HG03108 (cell line): Measurements from ENCODE around the gene TMEM95.
"Not testable (repeated sequence)": the region's sequence is repeated elsewhere in the genome, so short reads cannot be mapped to it uniquely, and the experiment has no call there.

Experiments used
- ATAC-seq: cut with Tn5 transposase; IDR thresholded peaks from one replicate; pipeline ENCODE4 v1.9.1; 2021; ENCODE audit warnings: moderate library complexity; ENCODE audit not compliant: unreplicated experiment

Gene TMEM95

DNA sequence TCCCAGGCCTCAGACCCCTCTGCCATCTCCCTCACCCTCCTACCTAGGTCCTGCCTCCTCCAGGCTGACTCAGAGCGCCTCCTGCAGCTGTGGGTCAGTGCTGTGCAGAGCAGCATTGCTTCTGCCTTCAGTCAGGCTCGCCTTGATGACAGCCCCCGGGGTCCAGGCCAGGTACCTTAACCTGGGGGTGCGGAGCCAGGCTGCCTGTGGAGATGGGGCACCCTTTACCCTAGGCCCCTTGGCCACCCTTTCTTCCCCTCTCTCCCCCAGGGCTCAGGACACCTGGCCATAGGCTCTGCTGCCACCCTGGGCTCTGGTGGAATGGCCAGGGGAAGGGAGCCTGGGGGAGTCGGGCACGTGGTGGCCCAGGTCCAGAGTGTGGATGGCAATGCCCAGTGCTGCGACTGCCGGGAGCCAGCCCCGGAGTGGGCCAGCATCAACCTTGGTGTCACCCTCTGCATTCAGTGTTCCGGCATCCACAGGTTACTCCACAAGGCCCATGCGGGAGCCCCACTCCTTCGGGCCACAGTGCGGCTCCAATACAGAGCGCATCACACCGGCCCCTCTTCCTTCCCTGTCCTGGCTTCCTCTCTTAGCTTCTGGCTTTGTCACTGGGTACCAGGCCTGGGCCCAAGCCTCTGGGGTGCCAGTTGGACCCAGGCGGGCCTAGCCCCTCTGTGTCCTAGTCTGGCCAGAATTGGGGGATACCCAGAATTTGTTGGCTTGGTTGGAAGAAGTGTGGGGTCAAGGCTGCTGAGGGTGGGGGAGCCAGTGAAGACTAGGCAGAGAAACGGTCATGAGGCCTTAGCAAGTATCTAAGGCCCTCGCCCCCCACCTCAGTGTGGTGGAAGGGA is 8.0 kb upstream of the TMEM95 start:
- no peak for ATAC-seq

DNA sequence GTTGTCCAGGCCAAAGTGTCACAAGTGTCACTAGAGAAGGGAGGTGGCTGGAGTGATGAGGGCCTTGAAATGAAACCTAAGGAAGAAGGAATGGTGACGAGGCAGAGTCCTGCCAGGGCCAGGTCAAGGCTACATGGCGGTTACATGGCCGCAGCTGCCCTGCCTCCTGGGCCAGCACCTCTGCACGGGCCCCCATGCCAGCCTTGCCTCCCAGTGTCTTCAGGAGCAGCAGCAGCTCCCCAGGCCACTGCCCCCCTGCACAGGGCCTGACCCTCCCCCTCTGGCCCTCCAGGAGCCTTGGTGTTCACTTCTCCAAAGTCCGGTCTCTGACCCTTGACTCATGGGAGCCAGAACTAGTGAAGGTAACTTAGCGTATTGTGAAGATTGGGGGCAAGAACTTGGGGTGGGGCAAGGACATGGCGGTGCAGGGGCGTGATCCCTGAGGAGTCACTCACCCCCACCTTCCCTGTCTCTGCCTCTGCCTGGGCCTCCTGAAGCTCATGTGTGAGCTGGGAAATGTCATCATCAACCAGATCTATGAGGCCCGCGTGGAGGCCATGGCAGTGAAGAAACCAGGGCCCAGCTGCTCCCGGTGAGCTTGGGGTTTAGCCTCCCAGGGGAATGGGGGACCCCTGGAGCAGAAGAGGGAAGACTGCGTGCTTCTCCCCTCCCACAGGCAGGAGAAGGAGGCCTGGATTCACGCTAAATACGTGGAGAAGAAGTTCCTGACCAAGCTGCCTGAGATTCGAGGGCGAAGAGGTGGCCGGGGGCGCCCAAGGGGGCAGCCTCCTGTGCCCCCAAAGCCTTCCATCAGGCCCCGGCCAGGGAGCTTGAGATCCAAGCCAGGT is 7.1 kb upstream of the TMEM95 start:
- no peak for ATAC-seq

DNA sequence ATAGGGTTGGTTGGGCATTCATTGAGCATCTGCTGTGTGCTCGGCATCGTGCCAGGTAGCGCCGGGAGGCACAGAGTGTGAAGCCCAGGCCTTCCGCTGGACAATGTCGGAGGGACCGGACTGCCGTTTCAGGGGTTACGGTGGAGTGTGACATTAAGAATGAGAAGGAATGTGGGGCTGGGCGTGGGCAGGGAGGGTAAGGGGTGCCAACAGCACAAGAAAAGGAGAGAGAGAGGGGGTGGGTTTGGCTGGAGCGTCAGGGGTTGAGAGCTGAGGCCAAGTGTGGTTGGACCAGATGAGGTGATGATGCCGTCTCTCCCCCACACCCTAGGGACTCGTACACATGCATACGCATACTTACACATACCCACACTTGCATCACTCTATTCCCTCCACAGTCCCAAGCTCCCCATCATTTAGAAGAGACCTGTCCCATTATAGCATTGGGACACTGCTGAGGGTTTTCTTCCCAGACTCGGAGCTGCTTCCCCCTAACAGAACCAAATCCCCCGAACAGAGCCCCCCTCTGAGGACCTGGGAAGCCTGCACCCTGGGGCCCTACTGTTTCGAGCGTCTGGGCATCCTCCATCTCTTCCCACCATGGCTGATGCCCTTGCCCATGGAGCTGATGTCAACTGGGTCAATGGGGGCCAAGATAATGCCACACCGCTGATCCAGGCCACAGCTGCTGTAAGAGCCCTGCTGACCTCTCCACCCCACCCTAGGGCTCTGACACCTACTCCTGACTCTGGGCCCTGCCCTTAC is 6.3 kb upstream of the TMEM95 start:
- no peak for ATAC-seq

DNA sequence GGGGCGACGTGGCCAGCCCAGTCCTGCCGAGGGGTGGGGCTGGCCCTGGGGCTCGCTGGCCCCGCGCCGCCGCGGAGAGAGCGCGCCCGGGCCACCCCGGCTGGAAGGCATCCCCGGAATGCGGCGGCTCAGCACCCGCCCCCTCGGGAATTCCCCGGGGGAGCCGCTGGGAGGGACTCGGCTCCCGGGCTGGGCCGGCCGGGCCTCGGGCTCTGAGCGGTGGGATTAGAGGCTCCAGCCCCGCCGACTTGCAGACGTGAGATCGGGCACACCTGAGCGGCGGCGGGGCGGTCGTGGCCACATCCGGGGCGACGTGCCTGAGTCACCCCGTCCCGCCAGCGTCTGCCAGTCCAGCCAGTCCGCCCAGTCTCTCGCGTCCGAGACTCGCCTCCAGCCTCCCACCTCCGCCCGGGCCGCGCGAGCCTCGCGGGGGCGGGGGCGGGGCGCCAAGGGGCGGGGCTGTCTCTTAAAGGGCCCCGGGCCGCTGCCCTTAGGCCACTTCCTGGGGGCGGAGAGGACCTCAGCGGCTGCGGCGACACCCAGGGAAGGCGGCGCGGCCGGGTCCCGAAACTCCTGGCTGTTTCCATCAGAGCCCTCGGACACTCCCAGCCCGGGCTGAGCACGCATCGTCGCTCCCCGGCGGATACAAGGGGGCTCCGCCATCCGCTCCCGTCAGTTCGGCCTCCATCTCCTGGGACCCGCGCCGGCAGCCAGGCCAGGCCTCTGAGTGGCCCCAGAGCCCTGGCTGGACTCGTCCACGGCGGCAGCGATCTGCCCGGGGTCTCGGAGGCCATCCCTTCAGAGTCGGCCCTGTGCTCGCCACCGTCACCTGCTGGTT is 3.1 kb upstream of the TMEM95 start, which contains the start of gene KCTD11:
TSS of gene KCTD11 (plus strand) at position 498 of the 838 bp plus-strand sequence.
- peak; percentile 73 for ATAC-seq

DNA sequence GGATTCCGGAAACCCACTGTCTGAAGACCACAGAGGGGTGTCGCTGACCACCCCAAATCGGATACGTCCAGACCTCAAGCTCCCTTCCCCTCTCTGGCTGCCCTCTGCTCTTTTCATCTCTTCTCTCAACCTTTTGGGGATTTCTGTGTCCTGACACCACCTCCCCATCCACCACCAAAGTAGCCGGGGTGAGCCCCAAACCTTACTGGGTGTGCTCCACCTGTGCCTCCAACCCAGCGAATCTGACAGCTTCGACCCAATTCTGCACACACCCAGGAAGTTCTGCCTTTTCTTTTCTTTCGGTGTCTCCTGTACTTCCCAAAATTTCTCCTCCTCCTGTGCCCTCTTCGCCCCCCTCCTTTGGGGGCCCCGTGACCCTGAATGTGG is 2.5 kb upstream of the TMEM95 start:
- ATAC-seq: no peak

DNA sequence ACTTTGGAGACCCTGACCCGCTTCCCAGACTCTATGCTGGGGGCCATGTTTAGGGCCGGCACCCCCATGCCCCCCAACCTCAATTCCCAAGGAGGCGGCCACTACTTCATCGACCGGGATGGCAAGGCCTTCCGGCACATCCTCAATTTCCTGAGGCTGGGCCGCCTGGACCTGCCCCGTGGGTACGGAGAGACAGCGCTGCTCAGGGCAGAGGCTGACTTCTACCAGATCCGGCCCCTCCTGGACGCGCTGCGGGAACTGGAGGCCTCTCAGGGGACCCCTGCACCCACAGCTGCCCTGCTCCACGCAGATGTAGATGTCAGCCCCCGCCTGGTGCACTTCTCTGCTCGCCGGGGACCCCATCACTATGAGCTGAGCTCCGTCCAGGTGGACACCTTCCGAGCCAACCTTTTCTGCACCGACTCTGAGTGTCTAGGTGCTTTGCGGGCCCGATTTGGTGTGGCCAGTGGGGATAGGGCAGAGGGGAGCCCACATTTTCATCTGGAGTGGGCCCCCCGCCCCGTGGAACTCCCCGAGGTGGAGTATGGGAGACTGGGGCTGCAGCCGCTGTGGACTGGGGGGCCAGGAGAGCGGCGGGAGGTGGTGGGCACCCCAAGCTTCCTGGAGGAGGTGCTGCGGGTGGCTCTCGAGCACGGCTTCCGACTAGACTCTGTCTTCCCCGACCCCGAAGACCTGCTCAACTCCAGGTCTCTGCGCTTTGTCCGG is 1.9 kb upstream of the TMEM95 start:
- ATAC-seq: no peak

DNA sequence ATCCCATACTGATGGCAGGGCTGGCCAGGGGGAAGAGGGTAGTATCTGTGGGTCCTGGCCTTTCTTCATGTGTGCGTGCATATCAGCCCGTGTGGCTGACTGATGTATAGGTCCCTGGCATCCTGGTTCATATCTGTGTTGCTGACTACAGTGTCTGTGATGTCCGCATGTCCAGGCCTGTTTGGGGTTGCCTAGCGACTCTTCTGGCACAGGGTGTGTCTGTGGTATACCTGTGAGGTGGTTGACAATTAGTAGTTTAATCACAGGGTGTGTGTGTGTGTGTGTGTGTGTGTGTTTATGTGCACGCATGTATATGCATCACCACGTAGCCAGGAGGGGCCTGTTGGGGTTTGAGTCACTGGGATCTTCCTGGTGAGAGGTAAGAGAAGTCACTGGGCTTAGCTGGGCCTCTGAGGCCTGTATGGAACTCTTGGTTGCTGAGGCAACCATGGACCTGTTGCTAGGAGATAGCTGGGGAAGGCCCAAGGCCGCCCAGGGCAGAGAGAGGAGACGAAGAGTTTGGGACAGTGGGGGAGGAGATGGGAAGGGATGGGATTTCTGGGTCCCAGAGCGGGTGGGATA is 603 bp upstream of the TMEM95 start:
- ATAC-seq: no peak

DNA sequence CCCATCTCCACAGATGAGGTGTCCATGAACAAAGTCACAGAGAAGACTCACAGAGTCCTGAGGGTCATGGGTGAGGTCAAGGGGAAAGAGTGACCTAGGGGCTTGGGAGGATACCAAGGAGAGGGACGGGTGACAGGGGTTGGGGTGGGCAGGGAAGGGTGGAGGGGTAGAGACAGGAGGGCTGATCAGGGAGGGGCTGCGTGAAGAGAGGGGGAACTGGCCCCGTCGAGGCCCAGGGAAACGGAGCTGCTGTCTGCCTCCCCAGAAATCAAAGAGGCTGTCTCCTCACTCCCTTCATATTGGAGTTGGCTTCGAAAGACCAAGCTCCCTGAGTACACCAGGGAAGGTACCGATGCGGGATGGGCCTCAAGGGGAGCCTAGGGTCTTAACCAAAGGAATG is 617 bp downstream of the TMEM95 start:
- ATAC-seq: no peak

DNA sequence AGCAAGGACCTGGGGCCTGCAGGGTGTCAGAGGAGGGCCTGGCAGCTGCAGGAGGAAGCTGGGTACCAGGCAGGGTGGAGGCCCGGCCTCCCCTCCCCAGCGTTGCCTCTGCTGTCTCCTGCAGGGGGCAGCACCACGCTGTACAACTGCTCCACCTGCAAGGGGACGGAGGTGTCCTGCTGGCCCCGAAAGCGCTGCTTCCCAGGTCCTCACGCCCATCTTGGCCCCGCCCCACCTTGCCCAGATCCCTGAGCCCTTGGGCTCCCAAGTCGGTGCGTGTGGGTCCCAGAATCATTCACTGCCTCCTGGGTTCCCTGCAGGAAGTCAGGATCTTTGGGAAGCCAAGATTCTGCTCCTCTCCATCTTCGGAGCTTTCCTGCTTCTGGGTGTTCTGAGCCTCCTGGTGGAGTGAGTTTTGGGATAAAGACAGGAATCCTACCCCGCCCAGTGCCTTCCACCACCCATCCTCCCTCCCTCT is 1.2 kb downstream of the TMEM95 start:
- ATAC-seq: no peak

DNA sequence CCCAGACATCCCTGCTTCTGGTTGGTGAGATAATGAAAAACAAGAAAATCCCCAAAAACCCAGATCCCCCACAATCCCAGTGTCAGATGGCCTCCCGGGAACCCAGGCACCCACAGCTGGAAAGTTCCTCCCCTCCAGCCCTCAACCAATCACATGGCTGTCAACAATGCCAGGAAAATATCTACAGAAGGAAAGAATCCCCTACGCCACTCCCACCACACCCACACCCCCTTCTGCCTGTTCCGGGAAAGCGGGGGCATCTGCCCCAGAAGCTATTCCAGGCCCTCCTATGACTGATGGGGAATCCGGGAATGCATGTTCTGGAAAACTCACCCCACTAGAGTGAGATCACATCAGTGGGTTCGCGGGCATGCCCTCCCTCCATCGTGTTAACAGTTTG is 1.8 kb downstream of the TMEM95 start:
- no peak for ATAC-seq

DNA sequence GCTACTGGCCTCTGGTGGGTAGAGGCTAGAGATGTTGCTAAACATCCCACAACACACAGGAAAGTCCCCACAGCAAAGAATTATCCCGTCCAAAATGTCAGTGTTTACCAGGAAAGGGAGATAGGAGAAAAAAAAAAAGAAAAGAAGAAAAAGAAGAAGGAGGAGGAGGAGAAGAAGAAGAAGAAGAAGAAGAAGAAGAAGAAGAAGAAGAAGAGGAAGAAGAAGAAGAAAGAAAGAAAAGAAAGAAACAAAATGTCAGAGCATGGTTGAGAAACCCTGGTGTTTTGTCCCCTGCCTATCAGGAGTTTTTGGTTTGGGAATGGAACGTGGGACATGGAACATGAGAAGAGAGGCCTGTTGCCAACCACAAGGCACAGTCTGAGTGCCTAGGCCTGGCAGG is 2.4 kb downstream of the TMEM95 start:
- ATAC-seq: no peak

DNA sequence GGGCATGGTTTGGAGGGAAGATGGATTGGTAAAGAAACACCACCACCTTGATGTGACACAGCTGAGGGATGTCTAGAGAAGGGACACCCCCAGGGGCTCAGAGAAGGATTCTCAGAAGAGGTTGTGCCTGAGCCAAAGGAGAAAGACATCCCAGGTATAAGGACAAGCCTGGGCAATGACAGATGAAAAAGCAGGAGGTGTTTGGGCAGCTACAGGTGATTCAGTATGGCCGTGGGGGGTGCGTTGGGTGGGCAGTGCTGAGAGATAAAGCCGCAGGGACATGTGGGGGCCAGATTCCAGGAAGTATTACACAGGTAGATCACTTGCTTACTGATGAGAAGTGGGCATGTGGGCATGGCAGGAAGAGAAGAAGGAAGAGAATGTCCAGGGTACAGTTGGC is 7.0 kb downstream of the TMEM95 start:
- ATAC-seq: no peak

DNA sequence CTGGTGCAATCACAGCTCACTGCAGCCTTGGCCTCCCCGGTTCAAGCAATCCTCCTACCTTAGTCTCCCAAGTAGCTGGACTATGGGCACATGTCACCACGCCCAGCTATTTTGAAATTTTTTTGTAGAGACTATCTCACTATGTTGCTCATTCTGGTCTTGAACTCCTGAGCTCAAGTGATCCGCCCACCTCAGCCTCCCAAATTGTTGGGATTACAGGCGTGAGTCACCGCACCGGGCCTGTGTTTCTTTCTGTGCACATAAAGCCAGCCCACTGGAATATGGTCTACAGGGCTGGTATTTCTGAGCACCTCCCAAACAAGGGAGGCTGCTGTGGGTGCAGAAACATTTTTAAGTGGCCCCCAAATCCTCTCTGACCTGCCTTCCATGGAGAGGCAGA is 8.4 kb downstream of the TMEM95 start:
- ATAC-seq: no peak

DNA sequence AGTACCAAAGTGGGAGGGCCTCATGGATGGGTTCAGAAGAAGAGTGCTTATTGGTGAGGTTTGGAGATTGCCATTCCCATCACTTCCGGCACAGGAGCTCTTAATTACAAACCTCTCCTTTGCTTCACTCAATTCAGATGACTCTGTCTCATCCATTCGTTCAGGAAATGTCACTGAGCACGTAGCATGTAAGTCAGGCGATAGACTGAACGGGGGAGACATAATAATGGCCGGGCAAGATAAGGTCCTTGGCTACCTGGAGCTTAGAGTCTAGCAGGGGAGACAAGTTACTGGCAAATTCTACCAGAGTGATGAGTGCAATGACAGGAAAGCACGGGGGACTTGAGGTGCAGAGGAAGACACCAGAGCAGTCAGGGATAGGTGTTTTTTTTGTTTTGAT is 11.0 kb downstream of the TMEM95 start:
- ATAC-seq: not testable (repeated sequence)

DNA sequence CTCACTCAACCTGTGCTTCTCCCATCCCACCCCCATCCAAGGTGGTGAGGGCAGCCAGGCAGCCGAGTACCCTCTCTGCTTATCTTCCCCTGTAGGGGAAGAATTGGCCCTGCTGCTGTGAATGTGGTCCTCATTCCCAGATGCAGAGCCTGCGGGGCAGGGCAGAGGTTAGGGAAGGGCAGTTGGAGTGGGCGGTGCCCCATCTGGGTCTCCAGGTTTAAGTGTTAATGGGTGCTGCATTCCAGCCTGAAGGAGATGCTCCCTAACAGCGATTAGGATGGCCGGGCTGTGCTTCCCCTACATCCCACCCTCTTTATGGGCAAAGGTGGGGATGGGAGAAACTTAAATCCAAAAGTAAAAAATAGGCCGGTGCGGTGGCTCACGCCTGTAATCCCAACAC is 12.1 kb downstream of the TMEM95 start:
- no peak for ATAC-seq

DNA sequence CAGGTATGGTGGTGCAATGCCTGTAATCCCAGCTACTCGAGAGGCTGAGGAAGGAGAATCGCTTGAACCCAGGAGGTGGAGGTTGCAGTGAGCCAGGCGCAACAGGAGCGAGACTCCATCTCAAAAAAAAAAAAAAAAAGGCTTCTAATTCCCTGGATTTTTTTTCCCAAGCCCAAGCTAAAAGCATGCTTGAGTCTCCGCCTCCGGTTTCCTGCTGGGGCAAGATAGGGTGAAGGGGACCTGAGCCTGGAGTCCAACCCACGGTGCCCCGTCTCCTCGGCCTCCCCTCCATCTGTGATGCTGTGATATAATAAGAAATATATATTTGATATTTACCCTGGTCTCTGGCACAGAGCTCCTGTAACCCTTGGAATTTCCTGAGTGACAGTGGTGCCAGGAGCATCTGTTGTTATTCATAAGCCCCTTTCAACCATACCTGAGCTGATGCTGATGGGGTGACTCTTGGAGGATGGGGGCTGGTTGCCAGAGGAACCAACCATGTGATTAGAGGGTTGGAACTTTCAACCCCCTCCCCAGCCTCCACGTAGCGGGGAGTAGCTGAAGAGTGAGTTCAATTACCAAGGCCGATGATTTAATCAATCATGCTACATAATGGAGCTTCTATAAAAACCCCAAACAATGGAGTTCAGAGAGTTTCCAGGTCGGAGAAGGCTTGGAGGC is 13.1 kb downstream of the TMEM95 start:
- no peak for ATAC-seq

DNA sequence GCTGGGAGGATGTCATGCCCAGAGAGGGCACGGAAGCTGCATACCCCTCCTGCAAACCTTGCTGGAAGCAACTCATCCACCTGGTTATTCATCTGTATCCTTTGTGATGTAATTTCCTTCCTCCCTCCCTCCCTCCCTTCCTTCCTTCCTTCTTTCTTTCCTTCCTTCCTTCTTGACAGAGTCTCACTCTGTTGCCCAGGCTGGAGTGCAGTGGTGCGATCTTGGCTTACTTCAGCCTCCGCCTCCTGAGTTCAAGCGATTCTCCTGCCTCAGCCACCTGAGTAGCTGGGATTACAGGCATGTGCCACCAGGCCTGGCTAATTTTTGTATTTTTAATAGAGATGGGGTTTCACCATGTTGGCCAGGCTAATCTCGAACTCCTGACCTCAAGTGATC is 13.6 kb downstream of the TMEM95 start:
- ATAC-seq: not testable (repeated sequence)

DNA sequence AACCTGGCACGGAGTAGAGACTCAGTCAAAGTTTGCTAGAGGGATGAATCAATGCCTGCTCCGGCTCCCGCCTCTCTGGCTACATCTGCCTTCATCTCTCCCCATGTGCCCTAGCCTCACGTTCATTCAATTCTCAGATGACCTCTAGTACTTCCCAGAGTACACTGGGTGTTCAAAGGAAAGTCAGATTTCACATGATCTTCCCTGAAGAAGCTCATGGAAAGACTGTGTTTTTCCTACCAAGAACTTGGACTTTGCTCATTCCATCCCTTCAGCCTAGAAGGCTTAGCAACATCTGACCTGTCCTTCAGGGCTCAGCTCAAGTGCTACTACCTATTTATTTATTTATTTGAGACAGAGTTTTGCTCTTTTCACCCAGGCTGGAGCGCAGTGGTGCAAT is 14.9 kb downstream of the TMEM95 start:
- ATAC-seq: no peak

DNA sequence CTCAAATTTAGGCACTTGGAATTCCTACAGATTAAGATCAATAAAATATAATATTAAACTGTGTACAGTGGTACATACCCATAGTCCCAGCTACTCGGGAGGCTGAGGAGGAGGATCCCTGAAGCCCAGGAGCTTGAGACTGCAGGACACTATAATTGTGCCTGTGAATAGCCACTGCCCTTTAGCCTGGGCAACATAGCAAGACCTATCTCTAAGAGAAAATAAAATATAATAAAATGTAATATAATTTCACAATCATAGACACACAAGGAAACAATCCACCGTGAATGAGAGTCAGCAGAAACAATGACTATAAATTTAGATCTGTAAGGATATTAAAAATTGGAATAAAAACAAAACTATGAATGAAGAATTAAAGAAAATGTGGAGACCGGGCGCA is 15.9 kb downstream of the TMEM95 start:
- ATAC-seq: no peak
